WTC11 (cell line): ENCODE results near the gene C4orf54. TPM values are rescaled to one million over a fixed set of nuclear protein-coding genes. Genes with fewer than 3 reads are reported as not detected.

Experiments used
- ATAC-seq: fragments of 200-7000 bp; cut with Tn5 transposase; 2 replicates; pipeline ENCODE4 v1.10.0; 2021; ENCODE audit warnings: mild to moderate bottlenecking, moderate library complexity
- CTCF ChIA-PET: fragments of 300-600 bp; sonication (Branson Sonifier 250); formaldehyde crosslinking; loops from one replicate; lab custom pipeline; 2021; ENCODE audit warnings: antibody characterized with exemption; lab: Charles Lee
- POLR2A ChIA-PET: fragments of 350-600 bp; sonication (Branson Sonifier 250); formaldehyde crosslinking; loops from one replicate; lab custom pipeline; 2021; ENCODE audit warnings: antibody characterized with exemption; lab: Charles Lee
- DNase-seq: peaks from one replicate; pipeline ENCODE4 v3.0.0; 2021; ENCODE audit warnings: low spot score
- H3K27ac Mint-ChIP-seq: 2 replicates; pipeline ENCODE4 v1.8.0; 2021; ENCODE audit warnings: mixed read lengths
- H3K27me3 Mint-ChIP-seq: 2 replicates; pipeline ENCODE4 v1.8.0; 2021; ENCODE audit warnings: low read depth, mild to moderate bottlenecking, moderate library complexity, mixed read lengths
- H3K36me3 Mint-ChIP-seq: 2 replicates; pipeline ENCODE4 v1.8.0; 2021; ENCODE audit warnings: mixed read lengths
- H3K4me1 Mint-ChIP-seq: 2 replicates; pipeline ENCODE4 v1.8.0; 2022; ENCODE audit warnings: mixed read lengths
- H3K4me3 Mint-ChIP-seq: 2 replicates; pipeline ENCODE4 v1.8.0; 2021; ENCODE audit warnings: mild to moderate bottlenecking, moderate library complexity, mixed read lengths
- H3K9me3 Mint-ChIP-seq: 2 replicates; pipeline ENCODE4 v1.8.0; 2021; ENCODE audit warnings: mixed read lengths
- CBFB ChIP-seq: sonication (generic); formaldehyde crosslinking; IDR thresholded peaks from 2 replicates; pipeline ENCODE4 v1.8.1; 2022; ENCODE audit warnings: mild to moderate bottlenecking, low read depth, missing genetic modification reagents
- E2F4 ChIP-seq: sonication (generic); formaldehyde crosslinking; IDR thresholded peaks from 2 replicates; pipeline ENCODE4 v1.8.1; 2022; ENCODE audit warnings: low read depth, mild to moderate bottlenecking, moderate library complexity, missing genetic modification reagents, borderline replicate concordance
- ELF4 ChIP-seq: sonication (generic); formaldehyde crosslinking; IDR thresholded peaks from 2 replicates; pipeline ENCODE4 v1.8.1; 2022; ENCODE audit warnings: low read depth, mild to moderate bottlenecking, moderate library complexity, missing genetic modification reagents
- EMX1 ChIP-seq: fragments of 250-450 bp; sonication (Bioruptor Pico); IDR thresholded peaks from 2 replicates; pipeline ENCODE4 v1.8.0; 2021; ENCODE audit warnings: mild to moderate bottlenecking
- FOXK1 ChIP-seq: sonication (generic); formaldehyde crosslinking; IDR thresholded peaks from 2 replicates; pipeline ENCODE4 v1.8.0; 2022; ENCODE audit warnings: mild to moderate bottlenecking, moderate library complexity, missing genetic modification reagents
- FOXP1 ChIP-seq: sonication (generic); formaldehyde crosslinking; IDR thresholded peaks from 2 replicates; pipeline ENCODE4 v1.8.0; 2022; ENCODE audit warnings: missing genetic modification reagents, mild to moderate bottlenecking, moderate library complexity, borderline replicate concordance
- GTF2I ChIP-seq: fragments of 250-450 bp; sonication (Bioruptor Pico); conservative IDR thresholded peaks from 2 replicates; pipeline ENCODE4 v1.4.0; 2021; ENCODE audit warnings: mild to moderate bottlenecking
- JUN ChIP-seq: sonication (generic); formaldehyde crosslinking; IDR thresholded peaks from 2 replicates; pipeline ENCODE4 v1.8.0; 2023; ENCODE audit warnings: mild to moderate bottlenecking, missing genetic modification reagents
- KAT7 ChIP-seq: sonication (generic); formaldehyde crosslinking; IDR thresholded peaks from 2 replicates; pipeline ENCODE4 v1.8.1; 2023; ENCODE audit warnings: missing genetic modification reagents, mild to moderate bottlenecking, borderline replicate concordance
- MAX ChIP-seq: sonication (generic); formaldehyde crosslinking; IDR thresholded peaks from 2 replicates; pipeline ENCODE4 v1.8.0; 2022; ENCODE audit warnings: mild to moderate bottlenecking, missing genetic modification reagents
- MXD4 ChIP-seq: fragments of 250-450 bp; sonication (Bioruptor Pico); IDR thresholded peaks from 2 replicates; pipeline ENCODE4 v1.8.0; 2021; ENCODE audit warnings: mild to moderate bottlenecking, moderate library complexity, borderline replicate concordance
- NFYB ChIP-seq: sonication (generic); formaldehyde crosslinking; conservative IDR thresholded peaks from 2 replicates; pipeline ENCODE4 v1.8.0; 2022; ENCODE audit warnings: low read depth, missing genetic modification reagents
- PRRX2 ChIP-seq: fragments of 250-450 bp; sonication (Bioruptor Pico); IDR thresholded peaks from 2 replicates; pipeline ENCODE4 v1.8.0; 2021; ENCODE audit warnings: mild to moderate bottlenecking
- RELA ChIP-seq: sonication (generic); formaldehyde crosslinking; IDR thresholded peaks from 2 replicates; pipeline ENCODE4 v1.8.1; 2022; ENCODE audit warnings: missing genetic modification reagents, mild to moderate bottlenecking, borderline replicate concordance
- SMAD3 ChIP-seq: sonication (generic); formaldehyde crosslinking; IDR thresholded peaks from 2 replicates; pipeline ENCODE4 v1.8.0; 2022; ENCODE audit warnings: missing genetic modification reagents, mild to moderate bottlenecking, borderline replicate concordance
- TEAD1 ChIP-seq: sonication (generic); formaldehyde crosslinking; IDR thresholded peaks from 2 replicates; pipeline ENCODE4 v1.8.0; 2022; ENCODE audit warnings: mild to moderate bottlenecking, missing genetic modification reagents
- TEAD4 ChIP-seq: sonication (generic); formaldehyde crosslinking; IDR thresholded peaks from 2 replicates; pipeline ENCODE4 v1.8.0; 2022; ENCODE audit warnings: mild to moderate bottlenecking, missing genetic modification reagents
- ZBTB43 ChIP-seq: sonication (generic); formaldehyde crosslinking; IDR thresholded peaks from 2 replicates; pipeline ENCODE4 v1.8.1; 2023; ENCODE audit warnings: mild to moderate bottlenecking, missing genetic modification reagents
- ZMAT4 ChIP-seq: fragments of 250-450 bp; sonication (Bioruptor Pico); IDR thresholded peaks from 2 replicates; pipeline ENCODE4 v1.9.0; 2021; ENCODE audit warnings: mild to moderate bottlenecking
- ZNF232 ChIP-seq: sonication (generic); formaldehyde crosslinking; IDR thresholded peaks from 2 replicates; pipeline ENCODE4 v1.8.0; 2022; ENCODE audit warnings: mild to moderate bottlenecking, missing genetic modification reagents
- ZNF317 ChIP-seq: sonication (generic); formaldehyde crosslinking; IDR thresholded peaks from 2 replicates; pipeline ENCODE4 v1.8.1; 2023; ENCODE audit warnings: low read depth, mild to moderate bottlenecking, moderate library complexity, missing genetic modification reagents, borderline replicate concordance
- total RNA-seq: library from RNA; stranded (reverse); gene quantifications from 3 replicates; pipeline ENCODE4 v1.2.3, GENCODE V29; 2021

C4orf54 gene
- total RNA-seq, 1 experiment from 2014 or later, result not detected

GRCh38 chr4:99693140-99693539, 35.5 kb upstream of the C4orf54 start:
- POLR2A ChIA-PET, result no interaction called here
- peak; percentile 86 for ATAC-seq
- peaks cover 28% of the 10 kb centered on the region for H3K9me3 Mint-ChIP-seq
- CTCF ChIA-PET, result interaction anchor here (1.2 kb wide), 1 partner anchor 31 kb away, joined by 3 read pairs; no protein-coding TSS in a partner anchor
- DNase-seq, result no peak
- TF ChIP-seq GTF2I (CRISPR knock-in tag) (no peak), FOXK1 (CRISPR knock-in tag) (no peak), ZNF232 (no peak), TEAD4 (CRISPR knock-in tag) (no peak), FOXP1 (CRISPR knock-in tag) (no peak), MXD4 (CRISPR knock-in tag) (no peak), MAX (CRISPR knock-in tag) (no peak), ZNF317 (CRISPR knock-in tag) (no peak), ZBTB43 (CRISPR knock-in tag) (no peak), PRRX2 (no peak), TEAD1 (CRISPR knock-in tag) (no peak), ELF4 (CRISPR knock-in tag) (no peak), NFYB (no peak), KAT7 (CRISPR knock-in tag) (no peak), CBFB (no peak), EMX1 (CRISPR knock-in tag) (no peak)
- peaks cover 14% of the 10 kb centered on the region for H3K4me1 Mint-ChIP-seq
- 0 out of 2 replicates have a peak overlapping the region, but pooled peaks have one; percentile 33 for H3K27ac Mint-ChIP-seq
- no peaks in the 10 kb centered on the region for H3K27me3 Mint-ChIP-seq
- no peak overlapping the region for H3K4me3 Mint-ChIP-seq
- H3K36me3 Mint-ChIP-seq, result peaks cover 3% of the 10 kb centered on the region; the same call in 1 of the 2 replicates

- Mint-ChIP-seq H3K36me3 (peaks cover 3% of the 10 kb centered on the region; the same call in 1 of the 2 replicates), H3K4me3 (no peak overlapping the region), H3K27me3 (no peaks in the 10 kb centered on the region), H3K27ac (no peak overlapping the region), H3K4me1 (peaks cover 14% of the 10 kb centered on the region), H3K9me3 (peaks cover 33% of the 10 kb centered on the region)
- CTCF ChIA-PET, result no interaction called here
- no peak for DNase-seq
- POLR2A ChIA-PET, result interaction anchor here (0.6 kb wide), 1 partner anchor 67 kb away, joined by 4 read pairs; no protein-coding TSS in a partner anchor
- TF ChIP-seq SMAD3 (no peak), TEAD4 (CRISPR knock-in tag) (no peak), ZBTB43 (CRISPR knock-in tag) (no peak), FOXP1 (CRISPR knock-in tag) (no peak), RELA (CRISPR knock-in tag) (no peak)
- TF ChIP-seq, all 79 proteins: peak for 0
- ATAC-seq, result no peak
Observed at GRCh38 chr4:99690990-99691389, 33.4 kb upstream of the C4orf54 start.

GRCh38 chr4:99690472-99690871, 32.8 kb upstream of the C4orf54 start:
- CTCF ChIA-PET, result no interaction called here
- H3K4me1 Mint-ChIP-seq, result peaks cover 14% of the 10 kb centered on the region
- H3K4me3 Mint-ChIP-seq, result no peak overlapping the region
- H3K27ac Mint-ChIP-seq, result no peak overlapping the region
- H3K9me3 Mint-ChIP-seq, result peaks cover 37% of the 10 kb centered on the region
- POLR2A ChIA-PET, result interaction anchor here (0.6 kb wide), 1 partner anchor 67 kb away, joined by 4 read pairs; no protein-coding TSS in a partner anchor
- no peaks in the 10 kb centered on the region for H3K27me3 Mint-ChIP-seq
- peaks cover 3% of the 10 kb centered on the region; the same call in 1 of the 2 replicates for H3K36me3 Mint-ChIP-seq
- no peak for ATAC-seq
- DNase-seq, result no peak
- TF ChIP-seq JUN (CRISPR knock-in tag) (no peak), E2F4 (CRISPR knock-in tag) (no peak), ZMAT4 (no peak), MAX (CRISPR knock-in tag) (no peak)
